Right lobe of liver (tissue), 4 donors: Measurements from ENCODE around the gene CROCC2.

Experiments used
- POLR2A ChIP-seq: fragments of 450-650 bp; IDR thresholded peaks from one replicate; pipeline ENCODE4 v1.6.1; 2017; ENCODE audit warnings: antibody characterized with exemption, mild to moderate bottlenecking
- TF ChIP-seq, protein P1 (sequence below), 4 donors: fragments of 200-600 bp in 3 of 4; fragments of 450-650 bp in 1 of 4; IDR thresholded peaks; one replicate each; pipeline versions ENCODE4 v1.5.1 to v1.8.0; 2016 to 2022; ENCODE audit warnings: antibody characterized with exemption in 4 of 4, mild to moderate bottlenecking in 2 of 4
- donor health status: DM: no; HTN: no; CAD: no.
- donor health status: DM: no; HTN: no; CAD: no.
- donor health status: DM: no; HTN: yes; CAD: no.

- TF ChIP-seq, protein P1, sequence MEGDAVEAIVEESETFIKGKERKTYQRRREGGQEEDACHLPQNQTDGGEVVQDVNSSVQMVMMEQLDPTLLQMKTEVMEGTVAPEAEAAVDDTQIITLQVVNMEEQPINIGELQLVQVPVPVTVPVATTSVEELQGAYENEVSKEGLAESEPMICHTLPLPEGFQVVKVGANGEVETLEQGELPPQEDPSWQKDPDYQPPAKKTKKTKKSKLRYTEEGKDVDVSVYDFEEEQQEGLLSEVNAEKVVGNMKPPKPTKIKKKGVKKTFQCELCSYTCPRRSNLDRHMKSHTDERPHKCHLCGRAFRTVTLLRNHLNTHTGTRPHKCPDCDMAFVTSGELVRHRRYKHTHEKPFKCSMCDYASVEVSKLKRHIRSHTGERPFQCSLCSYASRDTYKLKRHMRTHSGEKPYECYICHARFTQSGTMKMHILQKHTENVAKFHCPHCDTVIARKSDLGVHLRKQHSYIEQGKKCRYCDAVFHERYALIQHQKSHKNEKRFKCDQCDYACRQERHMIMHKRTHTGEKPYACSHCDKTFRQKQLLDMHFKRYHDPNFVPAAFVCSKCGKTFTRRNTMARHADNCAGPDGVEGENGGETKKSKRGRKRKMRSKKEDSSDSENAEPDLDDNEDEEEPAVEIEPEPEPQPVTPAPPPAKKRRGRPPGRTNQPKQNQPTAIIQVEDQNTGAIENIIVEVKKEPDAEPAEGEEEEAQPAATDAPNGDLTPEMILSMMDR (IDR thresholded peaks at IDR 0.05) = no peak
- TF ChIP-seq POLR2A = no peak
Observed at GRCh38 chr2:240864475-240864874, 41.7 kb upstream of the CROCC2 start.
